ENCODE measurements around the gene SOWAHA.

GRCh38 chr5:132816554-132816953 lies 3.5 kb downstream of the SOWAHA start:
- no peak for TF ChIP-seq CTCF (IDR thresholded peaks at IDR 0.05; ENCODE audit: low read length)
- no peak for TF ChIP-seq EZH2 (IDR thresholded peaks at IDR 0.05; ENCODE audit: borderline replicate concordance, low read length)
